ENCODE measurements around the gene INAFM1. TPM values are rescaled to one million over a fixed set of nuclear protein-coding genes. Genes with fewer than 3 reads are reported as not detected.
A peak's percentile ranks its signal among the peaks of the same experiment; 100 is the strongest.

The INAFM1 gene
- 2.5 and 4.4 TPM in 2 replicates for total RNA-seq

- Histone ChIP-seq H3K9me3 (ENCODE audit: low read depth, low read length) (no peaks in the 10 kb centered on the region), H3K36me3 (ENCODE audit: insufficient read depth, low read length) (peaks cover 13% of the 10 kb centered on the region), H3K4me2 (ENCODE audit: insufficient read depth, low read length) (peak within 1 kb of the TSS; percentile 99), H3K4me3 (ENCODE audit: insufficient read depth, low read length) (peak within 1 kb of the TSS; percentile 87), H4K20me1 (ENCODE audit: insufficient read depth, low read length) (peaks cover 12% of the 10 kb centered on the region), H3K4me1 (ENCODE audit: insufficient read depth, low read length) (peaks cover 48% of the 10 kb centered on the region), H3K27ac (ENCODE audit: low read depth, low read length) (peak within 1 kb of the TSS; percentile 98), H2AFZ (ENCODE audit: low read length) (peak within 1 kb of the TSS; percentile 82), H3K79me2 (ENCODE audit: insufficient read depth, low read length) (no peaks in the 10 kb centered on the region), H3K27me3 (ENCODE audit: insufficient read depth, low read length) (no peaks in the 10 kb centered on the region)
- TF ChIP-seq CTCF (IDR thresholded peaks at IDR 0.05; ENCODE audit: extremely low read depth, low read depth, low read length): no peak
- DNase-seq (ENCODE audit: insufficient read length, low spot score, missing footprints): peak; percentile 98
Measured at GRCh38 chr19:47274071-47274890, at the start of gene INAFM1. Gene INAFM1 (plus strand): TSS chr19:47274885. CDS start chr19:47274920, 35 bp downstream.

- H3K4me1 ChIP-seq (ENCODE audit: insufficient read depth, low read length): peaks cover 39% of the 10 kb centered on the region
- peak overlapping the region; percentile 96 for H3K4me2 ChIP-seq (ENCODE audit: insufficient read depth, low read length)
- H4K20me1 ChIP-seq (ENCODE audit: insufficient read depth, low read length): peaks cover 16% of the 10 kb centered on the region
- H3K4me3 ChIP-seq (ENCODE audit: insufficient read depth, low read length): peak overlapping the region; percentile 88
- peak; percentile 99 for DNase-seq (ENCODE audit: insufficient read length, low spot score, missing footprints)
- H2AFZ ChIP-seq (ENCODE audit: low read length): peak overlapping the region; percentile 47
- H3K36me3 ChIP-seq (ENCODE audit: insufficient read depth, low read length): peaks cover 12% of the 10 kb centered on the region
- H3K27me3 ChIP-seq (ENCODE audit: insufficient read depth, low read length): no peaks in the 10 kb centered on the region
- peak overlapping the region; percentile 91 for H3K27ac ChIP-seq (ENCODE audit: low read depth, low read length)
- no peak for TF ChIP-seq CTCF (IDR thresholded peaks at IDR 0.05; ENCODE audit: extremely low read depth, low read depth, low read length)
- H3K79me2 ChIP-seq (ENCODE audit: insufficient read depth, low read length): peaks cover 45% of the 10 kb centered on the region
- no peaks in the 10 kb centered on the region for H3K9me3 ChIP-seq (ENCODE audit: low read depth, low read length)
Measured at GRCh38 chr19:47225746-47226425, 48.8 kb upstream of the INAFM1 start.

GRCh38 chr19:47226426-47227351 is 48.0 kb upstream of the INAFM1 start:
- peak; percentile 79 for DNase-seq (ENCODE audit: insufficient read length, low spot score, missing footprints)

More at GRCh38 chr19:47226426-47227351, 48.0 kb upstream of the INAFM1 start:
- Histone ChIP-seq H3K4me3 (ENCODE audit: insufficient read depth, low read length) (peak overlapping the region; percentile 88), H3K9me3 (ENCODE audit: low read depth, low read length) (no peaks in the 10 kb centered on the region), H3K36me3 (ENCODE audit: insufficient read depth, low read length) (peaks cover 7% of the 10 kb centered on the region), H3K27me3 (ENCODE audit: insufficient read depth, low read length) (no peaks in the 10 kb centered on the region), H3K4me1 (ENCODE audit: insufficient read depth, low read length) (peaks cover 43% of the 10 kb centered on the region), H3K4me2 (ENCODE audit: insufficient read depth, low read length) (peak overlapping the region; percentile 96), H3K79me2 (ENCODE audit: insufficient read depth, low read length) (peaks cover 49% of the 10 kb centered on the region), H3K27ac (ENCODE audit: low read depth, low read length) (peak overlapping the region; percentile 80), H4K20me1 (ENCODE audit: insufficient read depth, low read length) (peaks cover 16% of the 10 kb centered on the region), H2AFZ (ENCODE audit: low read length) (no peak overlapping the region)
- TF ChIP-seq CTCF (IDR thresholded peaks at IDR 0.05; ENCODE audit: extremely low read depth, low read depth, low read length): no peak
